ENCODE results near the gene BABAM2. TPM values are rescaled to one million over a fixed set of nuclear protein-coding genes. Genes with fewer than 3 reads are reported as not detected.
A peak's percentile ranks its signal among the peaks of the same experiment; 100 is the strongest.

The BABAM2 gene
- total RNA-seq, 1 donor from 2014 or later: 34.6 TPM

- H3K79me2 ChIP-seq (ENCODE audit: low read depth): no peaks in the 10 kb centered on the region
- H3K9ac ChIP-seq: no peak overlapping the region
- peaks cover 10% of the 10 kb centered on the region for H3F3A ChIP-seq (ENCODE audit: low read depth)
- H3K27ac Mint-ChIP-seq: no peak overlapping the region
- DNase-seq (ENCODE audit: low spot score): no peak
- no peak overlapping the region for H2AFZ ChIP-seq (replicated peaks)
- no peaks in the 10 kb centered on the region for H3K36me3 ChIP-seq
- TF ChIP-seq EZH2phosphoT487 (IDR thresholded peaks at IDR 0.05) (no peak), EZH2 (IDR thresholded peaks at IDR 0.05) (no peak), CTCF (IDR thresholded peaks at IDR 0.05) (no peak)
- H3K4me3 ChIP-seq: no peak overlapping the region
- H3K36me3 Mint-ChIP-seq: no peaks in the 10 kb centered on the region
- H3K4me2 ChIP-seq: no peak overlapping the region
- peaks cover 25% of the 10 kb centered on the region for H3K4me1 ChIP-seq
- H3K9me3 Mint-ChIP-seq: peaks cover 2% of the 10 kb centered on the region
- H4K20me1 ChIP-seq (ENCODE audit: low read depth): peaks cover 3% of the 10 kb centered on the region
- no peak overlapping the region for H3K4me3 Mint-ChIP-seq
- no peaks in the 10 kb centered on the region for H3K27me3 ChIP-seq
- no peaks in the 10 kb centered on the region for H3K9me3 ChIP-seq (ENCODE audit: low read depth)
- H3K4me1 Mint-ChIP-seq: peaks cover 20% of the 10 kb centered on the region
- no peaks in the 10 kb centered on the region for H3K27me3 Mint-ChIP-seq (ENCODE audit: insufficient read depth, low read depth)
- H3K27ac ChIP-seq: no peak overlapping the region
Measured at GRCh38 chr2:27956888-27957287, 66.4 kb downstream of the BABAM2 start.

- Mint-ChIP-seq H3K27me3 (ENCODE audit: insufficient read depth, low read depth) (no peaks in the 10 kb centered on the region), H3K4me1 (peaks cover 20% of the 10 kb centered on the region), H3K27ac (no peak overlapping the region), H3K9me3 (peaks cover 2% of the 10 kb centered on the region), H3K4me3 (no peak overlapping the region), H3K36me3 (peaks cover 2% of the 10 kb centered on the region)
- Histone ChIP-seq H4K20me1 (ENCODE audit: low read depth) (peaks cover 3% of the 10 kb centered on the region), H3K79me2 (ENCODE audit: low read depth) (no peaks in the 10 kb centered on the region), H3K4me1 (peaks cover 25% of the 10 kb centered on the region), H3K9me3 (ENCODE audit: low read depth) (no peaks in the 10 kb centered on the region), H3K9ac (no peak overlapping the region), H3K4me2 (peak overlapping the region; percentile 53), H3K27ac (peak overlapping the region; percentile 39), H2AFZ (replicated peaks) (no peak overlapping the region), H3K27me3 (no peaks in the 10 kb centered on the region), H3F3A (ENCODE audit: low read depth) (peaks cover 10% of the 10 kb centered on the region), H3K4me3 (no peak overlapping the region), H3K36me3 (no peaks in the 10 kb centered on the region)
- TF ChIP-seq EZH2phosphoT487 (IDR thresholded peaks at IDR 0.05) (no peak), CTCF (IDR thresholded peaks at IDR 0.05) (no peak), EZH2 (IDR thresholded peaks at IDR 0.05) (no peak)
- peak; percentile 35 for DNase-seq (ENCODE audit: low spot score)
Measured at GRCh38 chr2:27958711-27959378, 68.3 kb downstream of the BABAM2 start.

DNA sequence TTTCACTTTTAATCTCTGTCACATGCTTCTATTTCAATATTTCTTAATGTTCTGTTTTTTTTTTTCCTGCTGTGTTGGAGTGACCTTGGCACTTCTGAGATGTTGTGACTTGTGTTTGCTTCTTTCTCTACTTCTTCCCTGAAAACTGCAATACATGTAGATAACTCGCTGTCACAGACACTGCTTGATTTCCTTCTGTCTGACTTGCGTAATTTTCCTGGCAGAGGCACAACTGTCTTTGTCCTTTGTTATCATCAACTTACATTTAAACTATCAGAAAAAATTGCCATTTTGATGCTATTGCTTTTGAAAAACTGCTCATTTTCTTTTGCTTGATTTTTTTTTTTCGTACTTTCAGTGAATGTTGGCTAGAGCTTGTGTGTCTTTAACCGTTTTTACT is 69.0 kb downstream of the BABAM2 start:
- Histone ChIP-seq H3F3A (ENCODE audit: low read depth) (peaks cover 10% of the 10 kb centered on the region), H3K79me2 (ENCODE audit: low read depth) (no peaks in the 10 kb centered on the region), H3K4me2 (peak overlapping the region; percentile 53), H2AFZ (replicated peaks) (no peak overlapping the region), H3K9ac (no peak overlapping the region), H3K36me3 (no peaks in the 10 kb centered on the region), H3K27ac (no peak overlapping the region), H3K4me1 (peaks cover 25% of the 10 kb centered on the region), H4K20me1 (ENCODE audit: low read depth) (peaks cover 3% of the 10 kb centered on the region), H3K9me3 (ENCODE audit: low read depth) (no peaks in the 10 kb centered on the region), H3K4me3 (no peak overlapping the region), H3K27me3 (no peaks in the 10 kb centered on the region)
- TF ChIP-seq EZH2phosphoT487 (IDR thresholded peaks at IDR 0.05) (no peak), CTCF (IDR thresholded peaks at IDR 0.05) (no peak), EZH2 (IDR thresholded peaks at IDR 0.05) (no peak)
- Mint-ChIP-seq H3K4me3 (no peak overlapping the region), H3K9me3 (peaks cover 2% of the 10 kb centered on the region), H3K27me3 (ENCODE audit: insufficient read depth, low read depth) (no peaks in the 10 kb centered on the region), H3K36me3 (peaks cover 2% of the 10 kb centered on the region), H3K27ac (no peak overlapping the region), H3K4me1 (peaks cover 20% of the 10 kb centered on the region)
- no peak for DNase-seq (ENCODE audit: low spot score)

Data from neural progenitor cell (in vitro differentiated cells).